Epithelial cell of esophagus (primary cell): ENCODE results near the gene TNFRSF25.
"Not testable (repeated sequence)": the region's sequence is repeated elsewhere in the genome, so short reads cannot be mapped to it uniquely, and the experiment has no call there.

Source experiments
- DNase-seq: peaks from one replicate; pipeline ENCODE4 v3.0.0; 2010; ENCODE audit warnings: low read depth
- H3K4me3 ChIP-seq: 2 replicates; pipeline ENCODE4 v1.5.1; 2011; ENCODE audit warnings: mild to moderate bottlenecking, low read length, control low read depth
- TF ChIP-seq, protein P1 (sequence below): IDR thresholded peaks from 2 replicates; pipeline ENCODE4 v1.5.1; 2011; ENCODE audit warnings: low read depth, mild to moderate bottlenecking, low read length, control low read depth, inconsistent platforms; ENCODE audit not compliant: insufficient read depth; ENCODE audit errors: missing control alignments

TNFRSF25 gene

DNA sequence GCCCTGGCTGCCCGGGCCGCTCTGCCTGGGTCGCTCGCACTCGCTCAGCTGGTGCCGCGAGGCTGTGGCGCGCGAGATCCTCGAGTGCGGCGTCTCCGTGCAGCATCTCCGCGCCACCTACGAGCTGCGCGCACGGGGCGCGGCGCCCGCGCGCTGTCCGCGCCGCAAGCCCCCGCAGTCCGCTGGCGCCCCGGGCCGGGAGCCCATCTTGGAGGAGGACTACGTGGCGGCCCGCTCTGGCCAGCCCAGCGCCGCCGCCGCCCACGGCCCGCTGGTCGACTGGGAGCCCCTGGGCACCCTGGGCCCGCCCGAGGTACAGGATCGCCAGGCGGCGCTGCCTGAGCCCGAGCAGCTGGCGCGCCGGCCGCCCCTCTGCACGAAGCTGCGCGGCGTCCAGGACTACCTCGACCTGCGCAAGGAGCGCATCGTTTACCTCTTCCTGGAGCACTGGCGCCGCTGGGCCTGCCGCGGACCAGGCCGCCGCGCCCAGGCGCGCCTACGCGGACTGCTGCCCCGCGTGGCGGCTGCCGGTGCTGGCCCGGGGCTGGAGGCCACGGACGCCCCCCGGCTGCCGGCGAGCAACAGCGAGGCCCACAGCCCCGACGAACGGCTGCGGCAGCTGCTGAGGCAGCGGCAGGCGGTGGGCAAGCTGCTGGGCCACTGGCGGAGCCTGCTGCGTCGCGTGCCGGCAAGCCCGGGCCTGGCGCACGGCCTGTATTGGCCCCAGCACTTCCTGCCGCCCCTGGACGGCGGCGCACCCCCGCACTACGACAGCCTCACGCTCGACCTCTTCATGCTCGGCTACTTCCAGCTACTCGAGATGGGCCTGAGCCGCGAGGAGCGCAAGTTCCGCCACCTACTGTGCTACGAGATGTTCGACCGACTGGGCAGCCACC, 10.9 kb downstream of the TNFRSF25 start:
- H3K4me3 ChIP-seq = no peak overlapping the region
- TF ChIP-seq, protein P1, sequence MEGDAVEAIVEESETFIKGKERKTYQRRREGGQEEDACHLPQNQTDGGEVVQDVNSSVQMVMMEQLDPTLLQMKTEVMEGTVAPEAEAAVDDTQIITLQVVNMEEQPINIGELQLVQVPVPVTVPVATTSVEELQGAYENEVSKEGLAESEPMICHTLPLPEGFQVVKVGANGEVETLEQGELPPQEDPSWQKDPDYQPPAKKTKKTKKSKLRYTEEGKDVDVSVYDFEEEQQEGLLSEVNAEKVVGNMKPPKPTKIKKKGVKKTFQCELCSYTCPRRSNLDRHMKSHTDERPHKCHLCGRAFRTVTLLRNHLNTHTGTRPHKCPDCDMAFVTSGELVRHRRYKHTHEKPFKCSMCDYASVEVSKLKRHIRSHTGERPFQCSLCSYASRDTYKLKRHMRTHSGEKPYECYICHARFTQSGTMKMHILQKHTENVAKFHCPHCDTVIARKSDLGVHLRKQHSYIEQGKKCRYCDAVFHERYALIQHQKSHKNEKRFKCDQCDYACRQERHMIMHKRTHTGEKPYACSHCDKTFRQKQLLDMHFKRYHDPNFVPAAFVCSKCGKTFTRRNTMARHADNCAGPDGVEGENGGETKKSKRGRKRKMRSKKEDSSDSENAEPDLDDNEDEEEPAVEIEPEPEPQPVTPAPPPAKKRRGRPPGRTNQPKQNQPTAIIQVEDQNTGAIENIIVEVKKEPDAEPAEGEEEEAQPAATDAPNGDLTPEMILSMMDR = no peak
- DNase-seq = peak; percentile 38

DNA sequence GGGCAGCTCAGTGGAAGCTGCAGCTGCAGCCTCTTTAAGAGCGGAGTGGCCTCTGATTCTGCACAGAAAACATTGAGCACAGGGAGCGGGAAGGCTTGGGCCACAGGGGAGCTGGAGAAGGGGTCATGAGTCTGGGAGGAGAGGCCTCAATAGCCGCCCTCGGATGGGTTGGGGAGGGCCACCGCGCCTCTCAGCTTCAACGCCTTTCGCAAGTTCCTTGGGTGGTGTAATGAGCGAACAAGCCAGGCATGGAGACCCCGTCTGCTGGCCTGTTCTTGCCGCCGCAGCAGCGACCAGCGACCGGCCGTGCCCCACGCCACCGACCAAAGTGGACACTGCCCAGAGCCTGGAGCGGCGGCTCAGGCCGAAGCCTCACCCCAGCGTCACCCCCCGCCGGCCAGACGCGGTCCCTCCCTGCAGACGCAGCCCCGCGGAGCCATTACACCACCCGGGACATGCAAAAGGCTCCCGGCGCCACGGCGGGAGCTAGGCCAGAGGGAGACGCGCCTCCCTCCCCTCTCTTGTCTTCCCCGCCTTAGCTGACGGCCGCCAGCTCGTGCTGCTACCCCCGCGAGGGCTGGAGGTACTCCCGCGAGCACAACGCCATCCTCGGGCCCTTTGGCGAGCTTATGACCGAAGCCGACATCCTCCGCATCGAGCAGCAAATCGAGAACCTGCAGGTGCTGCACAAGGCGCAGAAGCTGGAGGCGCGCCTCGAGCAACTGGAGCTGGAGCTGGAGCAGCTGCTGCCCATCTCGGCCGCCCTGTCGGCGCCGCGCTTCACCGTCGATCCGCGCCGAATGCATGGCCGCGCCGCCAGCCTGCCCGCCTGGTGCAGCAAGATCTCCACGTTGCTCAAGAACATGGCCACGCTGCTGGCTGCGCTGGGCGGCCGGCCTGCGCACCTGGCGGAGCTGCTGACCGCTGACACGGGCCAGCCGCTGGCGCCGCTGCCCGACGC, 11.8 kb downstream of the TNFRSF25 start:
- peak; percentile 41 for DNase-seq
- not testable (repeated sequence) for H3K4me3 ChIP-seq

DNA sequence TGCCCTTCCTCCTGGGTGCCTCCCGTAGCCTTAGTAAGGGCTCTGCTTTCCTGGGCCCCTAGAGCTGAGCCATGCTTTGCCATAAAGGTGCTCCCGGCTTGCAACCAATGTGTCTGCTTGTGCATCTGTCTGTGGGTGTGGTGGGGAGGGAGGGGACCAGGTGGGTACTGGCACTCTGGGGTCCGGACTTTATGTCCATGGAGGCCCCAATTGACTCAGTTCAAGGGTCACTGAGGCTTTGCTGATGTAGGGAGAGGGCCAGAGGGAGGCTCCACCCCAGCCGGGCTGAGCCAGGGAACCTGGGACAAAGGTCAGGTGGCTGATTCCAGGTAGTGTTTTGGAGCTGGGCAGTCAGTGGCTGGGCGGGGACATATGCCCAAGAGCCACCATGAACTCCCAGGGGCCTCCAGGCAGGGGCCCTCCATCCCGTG, 15.0 kb downstream of the TNFRSF25 start:
- no peak overlapping the region for H3K4me3 ChIP-seq
- no peak for DNase-seq
- TF ChIP-seq, protein P1 = no peak

DNA sequence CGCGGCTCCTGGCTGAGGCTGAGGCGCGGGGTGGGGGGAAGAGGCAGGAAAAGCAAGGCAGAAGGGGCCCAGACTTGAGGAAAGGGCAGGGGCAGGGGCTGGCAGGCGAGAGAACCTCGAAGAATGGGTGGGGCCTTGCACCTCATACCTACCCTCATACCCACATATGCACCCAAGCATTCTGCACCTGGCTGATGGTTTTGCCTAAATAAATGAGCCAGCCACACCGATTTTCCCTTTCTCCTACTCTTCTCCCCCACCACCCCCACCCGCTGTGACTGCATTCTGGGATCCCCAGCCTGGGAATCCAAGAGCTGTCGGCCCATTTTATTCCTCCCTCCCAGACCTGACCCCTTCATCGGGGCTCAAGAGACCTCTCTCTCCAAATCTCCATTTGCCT, 15.5 kb downstream of the TNFRSF25 start:
- not testable (repeated sequence) for DNase-seq, H3K4me3 ChIP-seq

DNA sequence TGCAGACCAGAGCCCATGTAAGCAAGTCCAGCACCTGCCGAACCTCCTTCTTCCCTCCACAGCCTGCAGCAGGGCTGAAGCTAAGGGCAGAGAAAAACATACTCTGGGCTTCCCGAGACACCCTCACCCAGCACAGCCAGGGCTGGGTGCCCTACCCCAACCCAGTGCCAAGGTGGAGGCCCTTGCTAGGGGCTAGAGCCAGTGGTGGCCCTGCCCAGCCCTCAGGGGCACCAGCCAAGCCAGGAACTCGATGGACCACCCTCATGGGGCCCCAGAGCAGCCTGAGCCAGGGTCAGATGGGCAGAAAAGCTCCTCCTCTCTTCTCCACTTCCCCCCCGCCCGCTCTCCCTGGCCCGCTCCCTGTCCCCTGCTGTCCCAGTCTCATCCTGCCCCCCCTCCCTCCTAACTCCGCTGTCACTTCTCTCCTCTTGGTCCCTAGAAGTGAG, 15.9 kb downstream of the TNFRSF25 start:
- TF ChIP-seq, protein P1 = no peak

DNA sequence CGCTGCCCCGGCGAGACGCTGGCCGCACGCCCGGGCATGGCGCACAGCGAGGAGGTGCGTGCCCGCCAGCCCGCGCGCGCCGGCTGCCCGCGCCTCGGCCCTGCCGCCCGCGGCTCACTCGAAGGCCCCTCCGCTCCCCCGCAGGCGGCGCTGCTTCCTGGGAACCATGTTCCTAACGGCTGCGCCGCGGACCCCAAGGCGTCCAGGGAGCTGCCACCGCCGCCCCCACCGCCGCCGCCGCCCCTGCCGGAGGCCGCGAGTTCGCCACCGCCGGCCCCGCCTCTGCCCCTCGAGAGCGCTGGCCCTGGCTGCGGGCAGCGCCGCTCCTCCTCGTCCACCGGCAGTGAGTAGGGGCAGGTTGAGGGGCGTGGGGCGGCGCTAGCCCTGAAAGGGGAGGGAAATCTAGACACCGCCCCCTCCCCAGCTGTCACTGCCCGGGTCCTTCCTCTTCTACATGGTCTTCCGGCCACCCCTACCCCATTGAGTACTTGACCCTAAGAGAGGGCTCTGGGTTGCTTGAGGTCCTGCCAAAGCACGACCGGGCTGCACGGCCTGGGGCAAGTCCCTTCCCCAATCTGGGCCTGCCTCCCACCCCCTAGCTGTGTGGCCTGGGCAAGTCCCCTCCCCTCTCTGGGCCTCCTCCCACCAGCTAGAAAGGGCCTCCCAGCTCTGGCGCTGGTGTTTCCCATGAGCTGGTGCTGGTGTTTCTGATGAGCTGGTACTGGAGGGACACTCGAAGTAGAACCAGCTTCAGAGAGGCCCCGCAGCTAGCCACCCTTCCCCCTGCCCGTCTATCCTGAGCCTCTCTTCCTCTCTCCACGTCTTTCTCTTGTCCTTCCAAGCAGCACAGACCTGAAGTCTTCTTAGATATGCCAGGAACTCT, 17.0 kb downstream of the TNFRSF25 start:
- DNase-seq = no peak
- TF ChIP-seq, protein P1 = no peak
- H3K4me3 ChIP-seq = no peak overlapping the region

More for the DNA sequence above, 15.9 kb downstream of the TNFRSF25 start:
- no peak overlapping the region for H3K4me3 ChIP-seq
- no peak for DNase-seq
